Heart left ventricle (tissue), 13 donors: Measurements from ENCODE around the gene HELZ.

Experiments used
- POLR2A ChIP-seq, 2 donors: fragments of 450-650 bp; IDR thresholded peaks; one replicate each; pipeline ENCODE4 v1.6.1; 2017; ENCODE audit warnings: antibody characterized with exemption in 2 of 2, mild to moderate bottlenecking in 2 of 2, moderate library complexity in 2 of 2
- TF ChIP-seq, protein P1 (sequence below), 12 donors: fragments of 200-600 bp; sonication (generic) in 4 of 12; IDR thresholded peaks; one replicate each; pipeline versions ENCODE4 v1.5.0 to v1.8.0; 2018 to 2022; ENCODE audit warnings: antibody characterized with exemption in 12 of 12, mild to moderate bottlenecking in 5 of 12
- donor health status: ischemic (EF 13 %, LVEDD 7.1; RV severe dilation, severe dysfunction).
- donor health status: DM: no; HTN: yes; CAD: no.
- donor health status: DM: no; HTN: no; CAD: no.
- donor health status: ischemic (EF 25% LVEDD 6.9; RV normal size, moderate dysfunction).
- donor health status: ischemic (EF 25% LVEDD 5.7; RV mildly dilated, moderate dysfunction).
- donor health status: ischemic (EF 35%, LVEDD 5.7; RV mildly dilated, moderate dysfunction).
- donor health status: nonischemic (EF 11% LVEDD 7.7; RV severe dilation, severe dysfunction).
- donor health status: DM: yes; HTN: yes; CAD: no.
- donor health status: PGD.
- donor health status: ischemic (EF 29% LVEDD 5.4; RV normal size, mild dysfunction).
- donor health status: nonischemic (EF 23%, LVEDD 6.1; RV moderate dilation, normal function).

DNA sequence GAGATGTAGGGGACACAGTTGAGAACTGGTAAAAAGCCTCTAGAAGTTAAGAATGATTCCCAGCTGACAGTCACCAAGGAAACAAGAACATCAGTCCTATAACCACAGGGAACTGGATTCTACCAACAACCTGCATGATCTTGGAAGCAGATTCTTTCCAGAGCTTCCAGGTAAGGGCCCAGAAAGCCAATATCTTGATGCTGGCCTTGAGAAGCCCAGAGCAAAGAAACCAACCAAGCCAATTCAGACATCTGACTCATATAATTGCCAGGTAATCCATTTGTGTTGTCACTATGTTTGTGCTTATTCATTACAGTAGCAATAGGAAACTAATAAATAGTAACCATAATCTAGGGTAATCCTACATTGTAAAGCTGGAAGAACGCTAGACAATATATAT is 119.1 kb downstream of the HELZ start:
- TF ChIP-seq, protein P1, sequence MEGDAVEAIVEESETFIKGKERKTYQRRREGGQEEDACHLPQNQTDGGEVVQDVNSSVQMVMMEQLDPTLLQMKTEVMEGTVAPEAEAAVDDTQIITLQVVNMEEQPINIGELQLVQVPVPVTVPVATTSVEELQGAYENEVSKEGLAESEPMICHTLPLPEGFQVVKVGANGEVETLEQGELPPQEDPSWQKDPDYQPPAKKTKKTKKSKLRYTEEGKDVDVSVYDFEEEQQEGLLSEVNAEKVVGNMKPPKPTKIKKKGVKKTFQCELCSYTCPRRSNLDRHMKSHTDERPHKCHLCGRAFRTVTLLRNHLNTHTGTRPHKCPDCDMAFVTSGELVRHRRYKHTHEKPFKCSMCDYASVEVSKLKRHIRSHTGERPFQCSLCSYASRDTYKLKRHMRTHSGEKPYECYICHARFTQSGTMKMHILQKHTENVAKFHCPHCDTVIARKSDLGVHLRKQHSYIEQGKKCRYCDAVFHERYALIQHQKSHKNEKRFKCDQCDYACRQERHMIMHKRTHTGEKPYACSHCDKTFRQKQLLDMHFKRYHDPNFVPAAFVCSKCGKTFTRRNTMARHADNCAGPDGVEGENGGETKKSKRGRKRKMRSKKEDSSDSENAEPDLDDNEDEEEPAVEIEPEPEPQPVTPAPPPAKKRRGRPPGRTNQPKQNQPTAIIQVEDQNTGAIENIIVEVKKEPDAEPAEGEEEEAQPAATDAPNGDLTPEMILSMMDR (IDR thresholded peaks at IDR 0.05) = no peak
- no peak for TF ChIP-seq POLR2A (IDR thresholded peaks at IDR 0.05)
